D721Med (cell line): ENCODE data around the gene COQ4.

Source experiments
- DNase-seq: peaks from one replicate; pipeline ENCODE4 v3.0.0; 2011; ENCODE audit warnings: low spot score; ENCODE audit not compliant: insufficient read length
- FAIRE-seq: peaks from 2 replicates; lab custom pipeline; 2011; peaks lifted over from hg19 to GRCh38; lab: Jason Lieb, UNC
- CTCF ChIP-seq: IDR thresholded peaks from 2 replicates; pipeline ENCODE4 v1.5.1; 2012; ENCODE audit warnings: mild to moderate bottlenecking, control low read depth; ENCODE audit not compliant: insufficient read depth; ENCODE audit errors: missing control alignments

COQ4 gene

DNA sequence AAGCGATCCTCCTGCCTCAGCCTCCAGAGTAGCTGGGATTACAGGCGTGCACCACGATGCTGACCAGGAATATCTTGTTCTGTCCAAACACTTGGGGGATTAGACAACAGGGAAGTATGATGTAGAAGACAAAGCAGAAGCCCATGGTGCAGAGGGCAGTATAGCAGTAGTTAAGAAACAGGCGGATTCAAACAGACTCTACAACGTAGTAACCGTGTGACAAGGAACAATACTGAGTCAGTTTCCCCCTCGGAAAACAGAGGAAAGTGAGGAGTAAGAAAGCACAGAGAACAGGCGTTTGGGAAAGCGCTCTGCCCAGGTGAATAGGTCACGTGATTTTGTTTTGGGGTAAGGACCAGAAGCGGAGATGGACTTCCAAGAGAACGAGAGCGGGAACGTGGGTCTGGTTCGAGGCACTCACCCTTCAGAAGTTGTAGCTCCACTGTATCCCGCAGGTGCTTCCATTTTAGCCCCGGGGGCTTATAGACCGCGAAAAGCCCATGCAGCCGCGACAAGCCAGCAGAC, 698 bp upstream of the COQ4 start:
- no peak for FAIRE-seq
- DNase-seq: no peak
- TF ChIP-seq CTCF: no peak

GRCh38 chr9:128323212-128323730, 632 bp downstream of the COQ4 start:
- DNase-seq (no peak), FAIRE-seq (no peak)
- TF ChIP-seq CTCF: no peak

DNA sequence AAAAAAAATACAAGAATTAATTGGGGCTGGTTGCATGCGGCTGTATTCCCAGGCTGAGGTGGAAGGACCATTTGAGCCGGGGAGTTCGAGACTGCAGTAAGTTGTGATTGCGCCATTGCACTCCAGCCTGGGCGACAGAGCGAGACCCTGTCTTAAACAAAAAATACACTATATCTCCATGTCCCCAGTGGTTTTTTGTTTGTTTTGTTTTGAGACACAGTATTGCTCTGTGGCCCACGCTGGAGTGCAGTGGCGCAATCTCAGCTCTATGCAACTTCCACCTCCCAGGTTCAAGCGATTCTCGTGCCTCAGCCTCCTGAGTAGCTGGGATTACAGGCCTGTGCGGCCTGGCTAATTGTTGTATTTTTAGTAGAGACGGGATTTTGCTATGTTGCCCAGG, 1.2 kb downstream of the COQ4 start:
- FAIRE-seq (no peak), DNase-seq (no peak)
- TF ChIP-seq CTCF: no peak

GRCh38 chr9:128324401-128324800, 1.8 kb downstream of the COQ4 start:
- no peak for TF ChIP-seq CTCF
- no peak for FAIRE-seq
- DNase-seq: no peak

DNA sequence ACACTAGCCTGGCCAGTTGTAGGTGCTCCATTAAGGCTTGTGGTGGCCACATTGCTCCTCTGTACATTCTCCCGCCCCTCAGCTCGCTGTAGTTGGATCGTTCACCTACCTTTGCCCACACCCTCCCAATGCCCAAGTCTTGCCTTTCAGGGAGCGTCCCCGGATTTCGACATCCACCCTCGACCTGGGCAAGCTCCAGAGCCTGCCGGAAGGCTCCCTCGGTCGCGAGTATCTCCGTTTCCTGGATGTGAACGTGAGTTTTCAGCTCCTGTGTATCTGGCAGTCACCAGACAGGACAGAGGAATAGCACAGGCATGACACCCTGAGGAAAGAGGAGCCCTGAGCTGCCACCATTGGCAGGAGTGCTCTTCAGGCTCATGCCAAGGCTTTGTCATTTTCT, 3.0 kb downstream of the COQ4 start:
- DNase-seq: no peak
- no peak for FAIRE-seq
- TF ChIP-seq CTCF: no peak

- FAIRE-seq (no peak), DNase-seq (no peak)
- TF ChIP-seq CTCF: no peak
Measured at GRCh38 chr9:128333451-128333869, 10.8 kb downstream of the COQ4 start.

DNA sequence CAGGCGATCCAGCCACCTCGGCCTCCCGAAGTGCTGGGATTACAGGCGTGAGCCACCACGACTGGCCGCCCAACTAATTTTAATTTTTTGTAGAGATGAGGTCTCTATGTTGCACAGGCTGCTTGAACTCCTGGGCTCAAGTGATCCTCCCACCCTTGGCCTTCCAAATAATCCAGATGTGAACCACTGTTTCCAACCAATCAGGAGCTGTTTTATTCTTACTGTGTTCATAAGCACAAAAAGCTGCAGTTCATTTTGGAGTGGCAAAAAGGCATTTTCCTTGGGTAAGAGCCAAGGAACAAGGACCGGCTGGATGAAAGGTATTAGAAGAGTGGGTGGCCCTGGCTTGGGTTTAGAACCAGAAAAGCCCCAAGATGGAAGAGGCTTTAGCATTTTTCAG, 12.5 kb downstream of the COQ4 start:
- TF ChIP-seq CTCF: no peak
- DNase-seq (no peak), FAIRE-seq (no peak)
